HG03045 (cell line): ENCODE measurements around the gene IL17RC.

ENCODE experiments used
- ATAC-seq: cut with Tn5 transposase; IDR thresholded peaks from one replicate; pipeline ENCODE4 v1.9.1; 2021; ENCODE audit warnings: mild to moderate bottlenecking, moderate library complexity; ENCODE audit not compliant: unreplicated experiment

Gene IL17RC

GRCh38 chr3:9942934-9943690 is 26.2 kb downstream of the IL17RC start:
- no peak for ATAC-seq

- ATAC-seq: no peak
Measured at GRCh38 chr3:9944271-9944670, 27.4 kb downstream of the IL17RC start.

- no peak for ATAC-seq
Measured at GRCh38 chr3:9945358-9945757, 28.5 kb downstream of the IL17RC start.

- peak; percentile 42 for ATAC-seq
Measured at GRCh38 chr3:9946112-9947024, 29.5 kb downstream of the IL17RC start.

GRCh38 chr3:9947025-9947995 is 30.4 kb downstream of the IL17RC start:
- no peak for ATAC-seq

GRCh38 chr3:9948586-9948985 is 31.7 kb downstream of the IL17RC start:
- no peak for ATAC-seq

- ATAC-seq: no peak
Measured at GRCh38 chr3:9949115-9949514, 32.2 kb downstream of the IL17RC start.

- no peak for ATAC-seq
Measured at GRCh38 chr3:9949626-9950025, 32.7 kb downstream of the IL17RC start.

- ATAC-seq: no peak
Measured at GRCh38 chr3:9951126-9951525, 34.2 kb downstream of the IL17RC start.

GRCh38 chr3:9951598-9951961 is 34.7 kb downstream of the IL17RC start:
- no peak for ATAC-seq

- peak; percentile 69 for ATAC-seq
Measured at GRCh38 chr3:9951962-9952805, 35.3 kb downstream of the IL17RC start, which contains the start of gene PRRT3. TSS of gene PRRT3 (minus strand) at chr3:9952408. CDS start at chr3:9950115, 2,293 bp downstream.

- ATAC-seq: no peak
Measured at GRCh38 chr3:9955067-9955502, 38.2 kb downstream of the IL17RC start.

- no peak for ATAC-seq
Measured at GRCh38 chr3:9955611-9956352, 38.9 kb downstream of the IL17RC start.

GRCh38 chr3:9957214-9957613 is 40.3 kb downstream of the IL17RC start:
- ATAC-seq: no peak

GRCh38 chr3:9965200-9965875 is 48.4 kb downstream of the IL17RC start:
- ATAC-seq: no peak

- ATAC-seq: no peak
Measured at GRCh38 chr3:9966841-9967240, 49.9 kb downstream of the IL17RC start.

- no peak for ATAC-seq
Measured at GRCh38 chr3:9969632-9970019, 52.7 kb downstream of the IL17RC start.

- no peak for ATAC-seq
Measured at GRCh38 chr3:9970020-9970652, 53.2 kb downstream of the IL17RC start.
